HG02970 (cell line): ENCODE results near the gene DNASE2B.
"Not testable (repeated sequence)": the region's sequence is repeated elsewhere in the genome, so short reads cannot be mapped to it uniquely, and the experiment has no call there.

Experiments used
- ATAC-seq: cut with Tn5 transposase; IDR thresholded peaks from one replicate; pipeline ENCODE4 v1.9.1; 2021; ENCODE audit warnings: mild to moderate bottlenecking, moderate library complexity, moderate number of reproducible peaks; ENCODE audit not compliant: unreplicated experiment, low FRiP score

Gene DNASE2B

GRCh38 chr1:84442747-84443646 lies 44.7 kb downstream of the DNASE2B start:
- ATAC-seq: not testable (repeated sequence)

GRCh38 chr1:84448704-84449103 lies 50.4 kb downstream of the DNASE2B start:
- not testable (repeated sequence) for ATAC-seq

GRCh38 chr1:84450910-84451309 lies 52.6 kb downstream of the DNASE2B start:
- ATAC-seq: no peak

GRCh38 chr1:84452436-84452835 lies 54.2 kb downstream of the DNASE2B start:
- ATAC-seq: no peak

- ATAC-seq: no peak
Observed at GRCh38 chr1:84462118-84462517, 63.8 kb downstream of the DNASE2B start.
